T1000 (cell line): ENCODE measurements around the gene FHIT.

Experiments used
- DNase-seq: peaks from one replicate; lab custom pipeline; 2025; ENCODE audit warnings: mixed read lengths; lab: John Stamatoyannopoulos, UW

Gene FHIT

GRCh38 chr3:59877263-59878037 is 1373.8 kb downstream of the FHIT start:
- DNase-seq, result no peak

GRCh38 chr3:59876533-59877062 is 1374.7 kb downstream of the FHIT start:
- no peak for DNase-seq

GRCh38 chr3:59873576-59874230 is 1377.5 kb downstream of the FHIT start:
- no peak for DNase-seq

GRCh38 chr3:59872128-59872527 is 1379.1 kb downstream of the FHIT start:
- no peak for DNase-seq

- DNase-seq, result no peak
Measured at GRCh38 chr3:59867185-59868002, 1383.9 kb downstream of the FHIT start.

- DNase-seq, result no peak
Measured at GRCh38 chr3:59866076-59866475, 1385.2 kb downstream of the FHIT start.

- no peak for DNase-seq
Measured at GRCh38 chr3:59865351-59865750, 1385.9 kb downstream of the FHIT start.

GRCh38 chr3:59862686-59863085 is 1388.6 kb downstream of the FHIT start:
- DNase-seq, result peak; percentile 12

GRCh38 chr3:59857589-59858346 is 1393.5 kb downstream of the FHIT start:
- DNase-seq, result peak; percentile 69

GRCh38 chr3:59856934-59857460 is 1394.3 kb downstream of the FHIT start:
- DNase-seq, result no peak

- DNase-seq, result no peak
Measured at GRCh38 chr3:59854061-59854709, 1397.1 kb downstream of the FHIT start.

- no peak for DNase-seq
Measured at GRCh38 chr3:59850417-59850816, 1400.8 kb downstream of the FHIT start.

GRCh38 chr3:59845386-59845785 is 1405.9 kb downstream of the FHIT start:
- DNase-seq, result no peak

- DNase-seq, result no peak
Measured at GRCh38 chr3:59843821-59844220, 1407.4 kb downstream of the FHIT start.

GRCh38 chr3:59839810-59840515 is 1411.3 kb downstream of the FHIT start:
- no peak for DNase-seq

- no peak for DNase-seq
Measured at GRCh38 chr3:59839283-59839682, 1412.0 kb downstream of the FHIT start.

- DNase-seq, result no peak
Measured at GRCh38 chr3:59836531-59836930, 1414.7 kb downstream of the FHIT start.

- no peak for DNase-seq
Measured at GRCh38 chr3:59832702-59833101, 1418.5 kb downstream of the FHIT start.

- no peak for DNase-seq
Measured at GRCh38 chr3:59832241-59832640, 1419.0 kb downstream of the FHIT start.

- no peak for DNase-seq
Measured at GRCh38 chr3:59831394-59831793, 1419.9 kb downstream of the FHIT start.
